Stimulated activated CD8-positive, alpha-beta memory T cell treated with anti-CD3 and anti-CD28 coated beads, Interleukin-7, amount 100 ng/mL, for 4 hours (primary cell): ENCODE data around the gene METRNL.
"Not testable (repeated sequence)": the region's sequence is repeated elsewhere in the genome, so short reads cannot be mapped to it uniquely, and the experiment has no call there.

Source experiments
- DNase-seq, 2 donors: peaks; one replicate each; pipeline ENCODE4 v3.0.0-alpha.2; 2020; ENCODE audit warnings: low read depth in 2 of 2

METRNL gene

DNA sequence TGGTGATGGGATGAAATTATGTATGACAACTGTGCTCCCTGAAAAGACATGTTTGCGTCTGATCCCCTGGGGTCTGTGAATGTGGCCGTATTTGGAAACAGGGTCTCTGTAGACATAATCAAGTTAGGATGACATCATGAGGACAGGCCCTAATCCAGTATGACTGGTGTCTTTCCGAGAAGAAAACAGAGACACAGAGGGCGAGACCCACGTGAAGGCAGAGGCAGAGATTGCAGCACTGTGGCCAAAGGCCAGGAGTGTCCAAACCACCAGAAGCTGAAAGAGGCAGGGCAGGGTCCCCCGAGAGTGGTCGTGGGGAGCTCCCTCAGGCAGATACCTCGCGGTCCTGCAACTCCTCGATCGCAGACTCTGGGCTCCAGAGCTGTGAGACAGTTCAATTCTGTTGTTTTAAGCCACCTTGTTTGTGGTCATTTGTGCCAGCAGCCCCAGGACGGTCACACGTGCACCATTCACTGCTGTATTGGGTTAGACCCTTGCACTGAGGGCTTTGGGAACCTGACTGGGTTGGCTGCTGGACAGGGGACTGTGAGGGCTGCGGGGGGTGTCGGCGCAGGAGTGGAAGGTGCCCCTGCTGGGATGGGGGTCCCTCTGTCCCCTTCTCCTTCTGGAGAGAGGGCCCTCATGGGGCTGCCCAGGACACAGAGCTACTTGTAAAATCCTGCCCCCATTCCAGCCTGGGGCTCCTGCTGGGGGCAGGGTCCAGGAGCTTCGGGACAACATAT, 27.7 kb downstream of the METRNL start:
- no peak for DNase-seq

DNA sequence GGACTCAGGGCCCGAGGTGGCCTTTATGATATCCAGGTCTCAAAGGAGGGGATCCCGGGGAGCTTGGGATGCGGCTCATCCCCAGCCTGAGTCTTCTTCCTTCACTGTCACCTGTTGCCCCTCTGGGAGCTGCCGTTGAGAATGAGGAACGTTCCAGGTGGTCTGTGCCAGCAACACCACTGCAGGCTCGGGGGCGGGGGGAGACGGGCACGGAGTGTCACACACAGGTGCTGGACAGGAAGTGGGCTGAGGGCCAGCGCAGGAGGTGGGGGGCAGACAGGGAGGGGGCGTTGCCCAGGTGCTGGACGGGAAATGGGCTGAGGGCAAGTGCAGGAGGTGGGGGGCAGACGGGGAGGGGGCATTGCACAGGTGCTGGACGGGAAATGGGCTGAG, 28.2 kb downstream of the METRNL start:
- DNase-seq = no peak

- no peak for DNase-seq
These were observed 29.3 kb downstream of the METRNL start for GRCh38 chr17:83108709-83109108.

GRCh38 chr17:83109386-83109785, 30.0 kb downstream of the METRNL start:
- DNase-seq = no peak

GRCh38 chr17:83109793-83110645, 30.6 kb downstream of the METRNL start:
- no peak for DNase-seq

GRCh38 chr17:83110735-83111134, 31.3 kb downstream of the METRNL start:
- DNase-seq = no peak

DNA sequence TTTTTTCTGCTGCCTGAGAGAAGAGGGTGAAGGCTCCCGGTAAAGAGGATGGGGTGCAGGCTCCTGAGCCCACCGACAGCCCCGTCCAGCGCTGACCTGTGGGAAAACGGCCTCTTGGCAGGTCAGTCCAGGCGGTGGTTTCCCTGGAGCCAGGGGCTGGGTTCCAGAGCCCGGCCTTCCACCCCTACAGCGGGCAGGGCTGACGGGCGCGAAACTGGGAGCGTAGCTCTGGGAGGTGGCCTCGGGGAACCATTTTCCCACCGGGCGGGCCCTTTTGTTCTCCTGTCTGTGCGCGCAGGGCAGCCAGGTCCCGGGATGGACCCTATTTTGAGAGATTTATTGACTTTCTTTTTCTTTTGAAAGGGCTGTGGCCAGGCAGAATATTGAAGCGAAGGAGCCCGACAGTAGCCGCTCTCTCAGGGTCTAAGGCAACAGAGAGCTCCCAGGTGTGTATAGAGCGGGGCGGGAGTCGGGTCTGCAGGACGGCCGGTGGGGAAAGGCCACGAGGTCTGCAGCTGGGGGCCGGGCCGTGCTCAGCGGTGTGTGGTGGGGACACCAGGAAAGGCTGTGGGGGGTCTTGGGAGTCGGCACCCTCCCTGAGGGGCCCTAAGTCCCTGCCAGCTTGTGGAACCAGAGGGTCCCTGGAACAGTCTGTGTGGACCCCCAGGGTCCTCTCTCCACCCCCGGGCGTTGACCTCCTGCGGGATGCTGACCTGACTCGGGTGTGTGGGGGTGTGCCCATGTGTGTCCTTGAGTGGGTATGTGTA, 32.3 kb downstream of the METRNL start:
- DNase-seq = no peak

DNA sequence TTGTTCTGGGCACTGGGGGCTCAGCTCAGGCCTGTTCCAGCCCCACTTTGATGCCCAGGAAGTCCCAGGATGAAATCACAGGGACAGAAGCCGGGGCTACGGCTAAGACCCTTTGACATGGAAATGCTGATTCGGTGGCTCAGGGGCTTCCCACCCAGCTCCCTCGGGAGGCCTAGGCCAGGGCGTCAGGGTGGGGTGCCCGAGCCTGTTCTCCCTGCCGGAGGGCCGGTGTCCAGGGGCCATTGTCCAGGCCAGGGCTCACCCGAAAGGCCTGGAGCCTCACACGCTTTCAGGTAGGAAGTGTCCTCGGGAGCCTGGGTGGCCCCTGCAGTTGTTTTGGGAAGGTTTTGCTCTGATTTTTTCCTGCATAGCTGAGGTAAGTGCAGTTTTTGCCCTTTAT, 34.0 kb downstream of the METRNL start:
- no peak for DNase-seq

- no peak for DNase-seq
These were observed 34.4 kb downstream of the METRNL start for GRCh38 chr17:83113792-83114191.

GRCh38 chr17:83114706-83115105, 35.3 kb downstream of the METRNL start:
- no peak for DNase-seq

GRCh38 chr17:83115202-83115651, 35.8 kb downstream of the METRNL start:
- DNase-seq = no peak

DNA sequence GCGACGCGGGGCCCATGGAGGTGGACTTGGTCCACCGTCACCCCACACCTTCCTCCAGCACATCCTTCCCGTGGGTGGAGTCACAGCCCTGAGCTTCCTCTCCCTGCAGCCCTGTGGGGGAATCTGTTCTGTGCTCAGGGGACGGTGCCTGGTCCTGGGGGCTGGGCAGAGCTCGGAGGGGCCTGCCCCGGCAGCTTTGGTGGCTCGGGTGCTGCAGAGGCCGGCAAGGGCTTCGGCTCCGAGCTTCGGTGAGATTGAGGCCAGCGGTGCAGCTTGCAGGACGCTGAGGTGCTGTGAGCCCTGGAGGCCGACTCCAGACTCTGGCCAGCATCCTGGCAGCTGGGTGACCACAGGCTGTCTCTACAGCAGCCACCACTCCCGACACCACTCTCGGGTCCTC, 36.4 kb downstream of the METRNL start:
- DNase-seq = no peak

GRCh38 chr17:83116311-83116771, 36.9 kb downstream of the METRNL start:
- DNase-seq = no peak

- DNase-seq = no peak
These were observed 37.6 kb downstream of the METRNL start for GRCh38 chr17:83116783-83117555.

DNA sequence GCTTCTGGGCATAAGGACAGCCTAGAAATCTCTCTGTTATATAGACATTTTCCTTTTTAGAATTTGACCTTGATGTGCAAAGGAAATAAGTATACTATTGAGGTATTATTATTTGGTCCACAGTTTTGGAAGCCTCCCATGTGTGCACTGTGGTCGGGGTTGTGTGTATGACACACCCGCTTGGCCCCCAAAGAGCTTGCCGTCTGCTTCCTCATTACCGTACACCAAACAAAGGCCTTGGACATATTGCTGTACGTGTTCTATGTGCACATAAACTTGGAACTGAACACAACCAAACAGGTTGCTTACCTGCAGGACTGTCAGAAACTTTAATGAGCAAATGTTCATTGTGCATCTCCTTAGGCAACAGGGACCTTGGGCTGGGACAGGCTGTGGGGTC, 38.2 kb downstream of the METRNL start:
- no peak for DNase-seq

DNA sequence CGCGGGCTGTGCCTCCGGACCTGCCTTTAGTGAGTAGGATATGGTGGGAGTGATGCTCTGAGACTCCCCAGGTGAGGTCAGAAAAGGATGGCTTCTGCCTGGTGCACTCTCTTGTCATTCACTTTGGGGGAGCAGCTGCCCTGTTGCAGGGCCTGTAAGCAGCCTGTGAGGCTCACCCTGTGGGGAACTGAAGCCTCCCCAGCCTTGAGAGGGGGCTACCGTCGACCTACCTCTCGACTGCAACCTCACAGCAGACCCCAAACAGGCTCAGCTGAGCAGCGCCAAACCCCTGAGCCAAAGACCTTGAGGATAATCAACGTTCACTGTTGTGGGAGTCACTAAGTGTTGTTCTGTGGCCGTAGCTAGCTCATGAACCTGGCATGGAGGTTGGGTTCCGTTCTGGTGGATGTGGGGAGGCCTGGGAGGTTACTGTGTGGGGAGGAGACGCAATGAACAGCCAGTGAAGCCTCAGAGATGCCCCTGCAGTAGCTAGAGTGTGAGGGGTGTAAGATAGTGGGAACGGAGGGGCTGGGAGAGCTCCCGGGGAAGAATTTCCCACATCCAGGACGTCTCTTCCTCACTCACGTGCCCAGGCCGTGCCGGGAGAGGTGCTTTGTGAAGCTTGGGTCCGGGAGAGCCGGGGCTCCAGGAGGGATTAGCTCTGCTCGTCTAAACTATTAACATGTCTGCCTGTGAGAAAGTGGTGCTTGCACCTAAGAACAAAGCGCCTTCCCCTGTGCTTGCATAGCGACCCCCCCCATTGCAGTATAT, 38.8 kb downstream of the METRNL start:
- DNase-seq = no peak

DNA sequence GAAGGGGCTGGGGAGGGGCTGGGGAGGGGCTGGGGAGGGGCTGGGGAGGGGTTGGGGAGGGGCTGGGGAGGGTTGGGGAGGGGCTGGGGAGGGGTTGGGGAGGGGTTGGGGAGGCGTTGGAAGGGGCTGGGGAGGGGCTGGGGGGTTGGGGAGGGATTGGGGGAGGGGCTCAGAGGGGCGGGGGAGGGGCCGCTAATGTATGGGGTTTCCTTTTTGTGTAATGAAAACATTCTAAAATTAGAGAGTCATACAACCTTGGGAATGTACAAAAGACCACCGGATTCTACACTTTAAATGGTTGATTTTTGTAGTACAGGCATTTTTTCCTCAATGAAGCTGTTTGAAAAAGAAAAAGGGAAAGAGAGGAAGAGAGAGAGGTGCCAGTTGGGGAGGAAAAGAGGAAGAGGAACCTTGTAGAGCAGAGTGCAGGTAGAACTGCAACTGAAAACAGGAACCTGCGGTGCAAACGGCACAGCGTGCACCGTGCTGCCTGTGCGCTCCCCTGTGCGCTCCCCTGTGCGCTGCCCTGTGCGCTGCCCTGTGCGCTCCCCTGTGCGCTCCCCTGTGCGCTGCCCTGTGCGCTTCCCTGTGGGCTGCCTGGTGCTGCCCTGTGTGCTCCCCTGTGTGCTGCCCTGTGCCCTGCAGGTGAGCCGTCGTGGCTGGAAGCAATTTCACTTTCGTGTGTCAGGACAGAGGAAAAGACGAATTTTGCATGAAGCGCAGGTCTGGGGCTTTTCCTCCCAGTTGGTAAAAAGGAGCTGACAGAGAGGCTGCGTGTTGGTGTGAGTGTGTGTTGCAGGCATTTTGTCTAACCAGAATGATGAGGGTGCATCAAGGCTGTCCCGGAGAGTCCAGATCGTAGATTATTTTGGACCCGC, 40.8 kb downstream of the METRNL start:
- no peak for DNase-seq

GRCh38 chr17:83121473-83121872, 42.1 kb downstream of the METRNL start:
- not testable (repeated sequence) for DNase-seq

- no peak for DNase-seq
These were observed 42.8 kb downstream of the METRNL start for GRCh38 chr17:83121921-83122820.
